Mucosa of stomach (tissue), 1 donor: ENCODE measurements around the gene ZFPL1.

Source experiments
- H3K27me3 ChIP-seq: one replicate; pipeline ENCODE4 v1.7.0; 2013; ENCODE audit warnings: mild to moderate bottlenecking, low read length; ENCODE audit not compliant: control insufficient read depth, insufficient read depth
- H3K36me3 ChIP-seq: one replicate; pipeline ENCODE4 v1.7.0; 2013; ENCODE audit warnings: low read length; ENCODE audit not compliant: control insufficient read depth, insufficient read depth
- H3K4me1 ChIP-seq: one replicate; pipeline ENCODE4 v1.7.0; 2013; ENCODE audit warnings: mild to moderate bottlenecking, low read length; ENCODE audit not compliant: control insufficient read depth, insufficient read depth
- H3K4me3 ChIP-seq: one replicate; pipeline ENCODE4 v1.7.0; 2013; ENCODE audit warnings: low read length
- H3K9ac ChIP-seq: one replicate; pipeline ENCODE4 v1.7.0; 2013; ENCODE audit warnings: mild to moderate bottlenecking, low read length, moderate library complexity
- H3K9me3 ChIP-seq: one replicate; pipeline ENCODE4 v1.7.0; 2013; ENCODE audit warnings: mild to moderate bottlenecking, low read length, moderate library complexity; ENCODE audit not compliant: control insufficient read depth
- donor health status: Pancreatic carcinoma.

ZFPL1 gene

DNA sequence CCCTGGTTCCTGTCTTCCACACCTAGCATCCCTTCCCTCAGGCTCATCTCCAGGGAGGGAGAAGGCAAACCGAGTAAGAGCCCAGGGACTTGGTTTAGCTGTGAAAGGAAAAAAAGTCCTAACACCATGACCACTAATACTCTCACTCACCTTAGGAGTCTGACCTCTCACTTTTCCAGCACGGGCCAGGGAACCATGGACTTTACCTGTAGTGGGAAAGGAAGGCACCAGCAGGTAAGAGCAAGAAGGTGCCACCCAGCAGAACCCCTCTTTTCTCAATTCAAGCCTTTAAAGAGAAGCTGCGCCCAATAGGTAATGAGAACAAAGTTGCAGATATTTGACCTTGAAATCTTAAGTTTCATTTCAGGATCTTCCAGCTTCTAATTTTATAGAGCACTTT is 36.8 kb downstream of the ZFPL1 start:
- peak overlapping the region; percentile 99 for H3K9ac ChIP-seq
- peaks cover 26% of the 10 kb centered on the region for H3K36me3 ChIP-seq
- peak overlapping the region; percentile 82 for H3K4me3 ChIP-seq
- no peaks in the 10 kb centered on the region for H3K9me3 ChIP-seq
- no peaks in the 10 kb centered on the region for H3K27me3 ChIP-seq
- peaks cover 21% of the 10 kb centered on the region for H3K4me1 ChIP-seq

DNA sequence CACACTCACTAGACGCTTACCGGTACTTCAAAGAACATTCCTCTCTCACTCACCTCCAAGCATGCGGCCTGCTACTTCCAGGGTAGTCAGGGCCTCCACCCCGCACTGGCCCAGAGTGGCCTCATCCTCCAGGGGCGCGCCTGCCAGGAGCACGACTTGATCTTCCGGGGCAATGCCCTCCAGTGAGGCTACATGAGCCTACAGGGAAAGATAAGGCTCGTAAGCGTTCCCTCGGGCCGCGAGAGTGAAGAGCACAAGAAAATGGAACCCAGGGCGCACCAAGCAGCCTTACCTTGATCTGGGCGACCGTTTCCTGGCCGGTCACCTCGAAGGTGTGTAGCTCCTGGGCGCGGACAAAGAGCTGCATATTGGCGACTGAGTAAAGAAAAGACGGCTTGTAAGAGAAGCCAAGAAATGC is 37.4 kb downstream of the ZFPL1 start:
- H3K4me1 ChIP-seq = peaks cover 15% of the 10 kb centered on the region
- H3K9ac ChIP-seq = peak overlapping the region; percentile 99
- no peaks in the 10 kb centered on the region for H3K27me3 ChIP-seq
- H3K9me3 ChIP-seq = no peaks in the 10 kb centered on the region
- peaks cover 26% of the 10 kb centered on the region for H3K36me3 ChIP-seq
- H3K4me3 ChIP-seq = peak overlapping the region; percentile 82

DNA sequence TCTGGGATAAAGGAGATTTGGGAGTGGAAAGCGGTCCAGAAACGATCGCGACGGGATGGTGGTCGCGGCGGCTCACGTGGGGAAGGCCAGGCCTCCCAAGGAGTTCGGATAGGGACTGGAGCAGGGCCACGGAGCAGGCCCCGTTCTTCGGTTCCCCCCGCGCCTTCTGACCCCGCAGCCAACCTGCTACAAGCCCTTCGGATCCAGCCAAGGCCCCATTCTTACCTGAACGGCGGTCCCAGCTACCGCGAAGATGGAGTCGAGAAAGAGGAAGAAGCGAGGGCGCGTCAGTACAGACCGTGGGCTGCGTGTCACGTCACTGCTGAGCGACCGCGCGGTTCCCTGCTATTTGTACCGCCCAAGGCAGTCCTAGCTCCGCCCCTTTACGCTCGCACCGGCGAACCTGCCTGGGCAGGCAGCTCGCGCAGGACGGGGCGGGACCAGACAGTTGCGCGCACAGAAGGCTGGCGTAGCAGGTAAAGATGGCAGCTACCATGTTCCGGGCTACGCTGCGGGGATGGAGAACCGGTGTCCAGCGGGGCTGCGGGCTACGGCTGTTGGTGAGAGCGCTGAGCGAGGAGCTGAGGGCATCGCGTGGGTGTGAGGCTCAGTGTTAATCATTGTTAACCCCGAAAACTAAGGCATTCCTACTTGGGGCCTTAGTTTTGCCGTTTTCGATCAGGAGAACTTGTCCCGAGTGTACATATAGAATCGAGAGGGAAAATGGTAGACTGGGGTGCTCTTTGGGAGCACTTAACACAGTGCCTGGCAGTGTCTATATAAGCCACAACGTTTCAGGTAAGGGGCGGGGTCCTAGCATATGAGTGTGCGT is 38.1 kb downstream of the ZFPL1 start, which contains the start of the genes FAU and MRPL49:
TSS of gene FAU (minus strand) at position 270 of the 832 bp plus-strand sequence. CDS start 321 bp downstream, outside the sequence.
TSS of gene MRPL49 (plus strand) at position 457 of the 832 bp plus-strand sequence. CDS start at position 483, 26 bp downstream.
- Histone ChIP-seq H3K9ac (peak within 1 kb of the TSS; percentile 99), H3K27me3 (no peaks in the 10 kb centered on the region), H3K36me3 (peaks cover 31% of the 10 kb centered on the region), H3K4me3 (peak within 1 kb of the TSS; percentile 82), H3K9me3 (no peaks in the 10 kb centered on the region), H3K4me1 (peaks cover 11% of the 10 kb centered on the region)

DNA sequence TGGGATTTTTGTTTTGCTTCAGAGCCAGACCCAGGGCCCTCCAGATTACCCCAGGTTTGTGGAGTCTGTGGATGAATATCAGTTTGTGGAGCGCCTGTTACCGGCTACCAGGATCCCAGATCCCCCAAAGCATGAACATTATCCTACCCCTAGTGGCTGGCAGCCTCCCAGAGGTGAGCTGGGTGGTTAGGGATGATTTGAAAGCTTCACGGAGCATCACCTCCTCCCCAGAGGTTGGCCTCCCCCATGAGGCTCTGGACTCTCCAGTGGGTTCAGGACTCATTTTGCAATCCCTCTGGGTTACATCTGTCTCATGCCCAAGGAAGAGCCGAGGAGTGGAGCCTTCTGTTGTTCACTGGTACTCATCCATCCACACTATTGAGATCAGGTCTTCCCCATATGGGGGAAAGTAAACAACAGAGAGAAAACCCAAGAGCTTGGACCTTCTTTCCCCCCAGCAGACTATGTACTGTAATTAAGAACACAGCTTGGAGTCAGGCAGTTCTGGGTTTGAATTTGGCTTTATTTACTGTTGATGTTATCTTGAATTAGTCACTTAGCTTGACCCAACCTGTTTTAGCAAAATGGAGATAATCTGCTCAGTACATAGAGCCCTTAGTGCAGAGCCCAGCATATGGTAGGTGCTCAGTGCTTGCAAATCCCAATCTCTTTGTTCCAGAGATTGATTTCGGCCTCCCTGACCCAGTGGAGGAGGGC is 40.6 kb downstream of the ZFPL1 start:
- H3K4me1 ChIP-seq = peaks cover 11% of the 10 kb centered on the region

DNA sequence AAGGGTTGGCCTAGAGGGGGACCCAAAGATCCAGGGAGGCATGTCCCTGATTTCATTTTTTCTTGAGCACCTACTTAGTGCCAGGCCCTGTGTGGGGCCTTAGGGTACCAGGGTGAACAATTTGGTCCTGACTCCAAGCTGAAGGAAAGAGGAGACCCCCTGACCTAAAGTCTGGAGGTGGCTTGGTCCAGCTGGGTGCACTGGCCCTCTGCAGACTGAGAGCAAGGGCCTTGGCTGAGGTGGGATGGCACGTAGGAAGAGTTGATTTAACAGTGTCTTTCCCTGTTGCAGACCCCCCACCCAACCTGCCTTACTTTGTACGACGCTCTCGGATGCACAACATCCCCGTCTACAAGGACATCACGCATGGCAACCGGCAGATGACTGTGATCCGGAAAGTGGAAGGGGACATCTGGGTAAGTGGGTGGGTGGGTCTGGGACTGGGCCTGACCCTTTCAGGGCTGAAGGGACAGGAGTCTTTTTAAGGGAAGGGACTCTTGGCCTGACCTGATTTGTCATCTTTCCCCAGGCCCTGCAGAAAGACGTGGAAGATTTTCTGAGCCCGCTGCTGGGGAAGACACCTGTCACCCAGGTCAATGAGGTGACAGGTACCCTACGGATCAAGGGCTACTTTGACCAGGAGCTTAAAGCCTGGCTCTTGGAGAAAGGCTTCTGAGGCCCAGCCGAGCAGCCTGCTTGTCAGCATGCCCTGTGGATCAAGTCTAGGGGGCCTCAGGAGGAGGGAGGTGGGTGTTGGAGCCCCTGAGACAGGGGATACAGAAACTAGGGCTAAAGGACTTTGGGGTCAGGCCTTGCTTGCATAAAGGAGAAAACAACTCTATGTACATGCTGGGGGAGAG is 41.4 kb downstream of the ZFPL1 start:
- H3K4me3 ChIP-seq = no peak overlapping the region
- no peak overlapping the region for H3K9ac ChIP-seq
- H3K27me3 ChIP-seq = no peaks in the 10 kb centered on the region
- H3K4me1 ChIP-seq = peaks cover 10% of the 10 kb centered on the region
- peaks cover 26% of the 10 kb centered on the region for H3K36me3 ChIP-seq
- no peaks in the 10 kb centered on the region for H3K9me3 ChIP-seq

More for the DNA sequence above, 40.6 kb downstream of the ZFPL1 start:
- Histone ChIP-seq H3K36me3 (peaks cover 27% of the 10 kb centered on the region), H3K9ac (no peak overlapping the region), H3K4me3 (no peak overlapping the region), H3K9me3 (no peaks in the 10 kb centered on the region), H3K27me3 (no peaks in the 10 kb centered on the region)

DNA sequence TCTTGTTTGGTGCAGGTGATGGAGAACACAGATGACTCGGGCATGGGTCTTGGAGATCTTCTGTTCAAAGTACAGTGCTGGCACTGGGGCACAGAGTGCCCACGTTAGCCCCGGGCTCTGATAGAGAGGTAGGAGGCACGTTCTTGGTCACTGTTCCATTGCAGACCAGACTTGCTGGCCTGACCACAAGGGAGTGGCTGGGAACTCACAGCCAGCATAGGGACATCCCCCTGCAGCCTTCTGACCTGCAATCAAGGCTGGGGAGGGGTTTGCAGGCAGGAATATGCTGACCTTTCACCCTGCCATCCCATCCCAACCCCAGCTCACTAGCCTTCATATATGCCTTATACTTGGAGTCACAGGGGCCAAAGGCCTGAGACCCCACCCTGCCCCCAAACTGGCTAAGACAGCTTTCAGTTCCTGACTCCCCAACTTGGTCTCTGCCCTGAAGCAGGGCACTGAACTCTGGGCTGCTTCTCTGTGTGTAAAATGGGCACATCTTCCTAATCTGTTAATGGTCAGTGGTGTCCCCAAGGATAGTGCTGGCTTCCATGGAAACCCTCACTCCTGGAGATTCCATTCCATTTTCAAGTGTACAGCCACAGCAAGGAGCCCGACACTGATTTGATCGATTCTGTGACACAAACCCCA is 42.7 kb downstream of the ZFPL1 start:
- H3K4me1 ChIP-seq = peaks cover under 1% of the 10 kb centered on the region
- no peaks in the 10 kb centered on the region for H3K9me3 ChIP-seq
- peaks cover 33% of the 10 kb centered on the region for H3K36me3 ChIP-seq
- no peak overlapping the region for H3K4me3 ChIP-seq
- no peak overlapping the region for H3K9ac ChIP-seq
- H3K27me3 ChIP-seq = no peaks in the 10 kb centered on the region

DNA sequence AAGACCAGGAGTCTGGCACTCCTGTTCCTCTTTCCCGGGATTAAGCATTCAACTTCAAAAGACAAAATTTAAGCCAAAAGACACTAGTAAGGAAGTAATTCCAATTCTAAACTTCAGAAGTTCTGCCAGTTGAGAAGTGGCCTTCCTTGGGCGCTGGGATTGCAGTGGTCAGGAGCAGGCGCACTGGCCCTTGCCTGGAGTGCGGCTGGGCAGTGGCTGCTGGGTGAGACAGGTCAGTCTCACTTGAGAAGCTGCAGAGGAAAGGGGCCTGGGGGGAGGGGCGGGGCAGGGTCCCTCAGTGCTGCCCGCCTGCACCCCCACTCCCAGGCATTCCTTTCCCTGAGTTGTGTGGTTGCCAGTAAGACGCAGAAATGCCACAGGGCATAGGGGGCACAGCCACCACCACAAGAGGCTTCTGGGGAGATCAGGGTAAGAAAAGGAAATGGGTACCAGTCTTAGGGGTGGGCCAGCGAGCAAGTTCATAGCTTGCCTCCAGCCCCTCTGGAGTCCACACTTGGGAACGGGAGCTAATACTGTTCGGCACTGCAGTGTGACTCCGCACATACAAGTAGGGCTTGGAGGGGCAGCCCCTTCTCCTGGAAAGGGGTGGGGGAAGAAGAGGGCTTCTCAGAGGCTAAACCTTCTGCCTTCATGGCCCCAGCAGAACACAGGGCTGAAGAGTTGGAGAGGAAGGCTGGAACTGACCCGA is 43.6 kb downstream of the ZFPL1 start:
- H3K9me3 ChIP-seq = no peaks in the 10 kb centered on the region
- H3K36me3 ChIP-seq = peaks cover 42% of the 10 kb centered on the region
- H3K4me3 ChIP-seq = no peak overlapping the region
- H3K9ac ChIP-seq = no peak overlapping the region
- H3K27me3 ChIP-seq = no peaks in the 10 kb centered on the region
- peaks cover 8% of the 10 kb centered on the region for H3K4me1 ChIP-seq

DNA sequence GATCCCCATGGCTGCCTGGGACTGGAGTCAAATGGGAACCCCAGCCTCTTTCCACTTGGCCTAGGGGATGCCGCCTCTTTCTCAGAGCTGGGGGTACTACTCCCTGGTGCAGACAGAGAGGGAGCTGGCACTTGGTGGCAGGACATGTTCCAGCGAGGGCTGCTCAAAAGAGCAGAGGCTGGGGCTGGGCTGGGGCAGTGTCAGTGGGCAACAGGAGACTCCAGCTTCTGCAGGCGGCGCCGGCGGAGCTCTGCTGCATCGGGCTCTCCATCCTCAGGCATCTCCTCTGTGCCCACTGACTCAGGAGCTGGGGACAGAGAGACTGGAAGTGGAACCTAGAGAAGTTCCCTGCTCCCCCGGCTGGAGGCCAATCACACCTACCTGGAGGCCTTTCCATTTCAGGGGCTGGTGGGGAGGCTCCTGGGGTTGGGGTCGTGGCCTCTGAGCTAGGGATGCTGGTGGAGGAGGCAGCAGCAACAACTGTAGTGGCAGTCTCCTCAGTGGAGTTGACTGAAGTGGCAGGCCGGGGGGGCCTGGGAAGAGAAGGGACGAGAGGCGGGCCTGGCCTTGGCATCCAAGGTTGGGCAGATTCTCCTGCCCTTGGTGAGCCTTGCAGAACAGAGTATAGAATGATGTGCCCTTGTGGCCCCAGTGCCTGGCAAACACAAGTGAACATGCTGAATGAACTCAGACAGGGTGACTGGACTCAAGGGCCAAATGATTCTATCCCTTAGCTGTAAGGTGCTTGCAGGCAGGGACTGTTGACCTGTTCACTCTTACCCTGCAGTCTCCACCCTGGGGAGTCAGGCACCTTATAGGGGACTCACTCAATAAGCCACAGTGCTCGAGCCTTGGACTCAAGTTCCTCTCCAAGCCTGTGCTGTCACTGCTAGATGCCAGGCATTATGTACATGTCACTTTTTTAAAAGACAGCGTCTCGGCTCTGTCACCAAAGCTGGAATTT is 44.4 kb downstream of the ZFPL1 start:
- Histone ChIP-seq H3K4me3 (no peak overlapping the region), H3K36me3 (peaks cover 43% of the 10 kb centered on the region), H3K9ac (no peak overlapping the region), H3K4me1 (peaks cover 16% of the 10 kb centered on the region), H3K27me3 (no peaks in the 10 kb centered on the region), H3K9me3 (no peaks in the 10 kb centered on the region)

DNA sequence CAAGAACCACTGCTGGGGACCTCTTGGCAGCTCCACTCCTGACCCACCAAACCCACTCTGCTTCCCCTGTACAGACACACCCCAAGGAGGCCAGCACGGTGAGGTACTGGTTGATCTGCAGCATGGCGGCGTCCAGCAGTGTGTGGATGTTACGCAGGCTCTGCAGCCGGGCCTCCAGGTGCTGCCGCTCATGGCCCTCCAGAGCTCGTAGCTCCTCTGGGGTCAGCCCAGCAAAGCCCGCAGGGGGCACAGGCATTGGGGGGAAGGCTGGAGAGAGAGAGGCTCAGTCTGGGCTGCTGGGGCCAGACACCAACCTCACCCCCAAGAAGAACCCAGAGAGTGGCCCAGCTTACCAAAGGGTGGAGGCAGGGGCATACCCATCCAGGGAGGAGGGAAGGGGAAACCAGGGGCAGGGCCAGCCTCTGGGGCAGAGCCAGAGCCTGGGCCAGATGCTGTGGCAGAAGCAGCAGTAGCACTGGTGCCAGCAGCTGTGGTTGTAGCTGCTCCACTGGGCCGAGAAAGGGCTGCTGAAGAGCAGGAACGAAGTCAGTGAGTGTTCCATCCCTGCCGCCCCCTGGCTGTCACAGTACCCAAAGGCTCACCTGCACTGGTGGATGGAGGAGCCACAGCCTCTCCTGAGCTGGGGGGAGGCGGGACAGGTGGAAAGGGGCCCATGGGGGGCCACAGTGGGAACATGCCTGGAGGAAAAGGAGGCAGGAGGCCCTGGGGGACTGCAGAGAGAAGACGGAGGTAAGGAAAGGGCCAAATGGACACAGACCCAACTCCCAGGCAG is 45.8 kb downstream of the ZFPL1 start:
- peaks cover 19% of the 10 kb centered on the region for H3K4me1 ChIP-seq
- no peak overlapping the region for H3K9ac ChIP-seq
- peaks cover 43% of the 10 kb centered on the region for H3K36me3 ChIP-seq
- no peaks in the 10 kb centered on the region for H3K9me3 ChIP-seq
- no peaks in the 10 kb centered on the region for H3K27me3 ChIP-seq
- no peak overlapping the region for H3K4me3 ChIP-seq
